ENCODE data around the gene ENOX2.

DNA sequence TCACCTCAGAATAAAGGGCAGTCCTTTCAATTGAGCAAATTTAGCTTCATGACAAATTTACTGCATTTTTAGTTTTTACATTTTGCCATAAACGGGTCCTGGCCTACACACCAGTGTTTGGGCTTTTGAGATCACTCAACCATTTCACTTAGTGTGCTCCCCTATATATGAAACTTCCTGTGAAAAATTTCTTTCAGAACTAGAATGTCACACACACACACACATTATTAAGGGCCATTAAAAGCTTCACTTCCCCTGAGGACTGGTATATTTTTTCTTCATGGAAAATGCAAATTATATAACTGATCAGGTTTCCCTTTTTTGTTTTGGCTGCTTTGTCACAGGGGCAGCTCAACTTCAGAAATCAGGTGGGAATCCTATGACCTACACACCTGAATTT, 206.5 kb downstream of the ENOX2 start:
- TF ChIP-seq, protein P1, sequence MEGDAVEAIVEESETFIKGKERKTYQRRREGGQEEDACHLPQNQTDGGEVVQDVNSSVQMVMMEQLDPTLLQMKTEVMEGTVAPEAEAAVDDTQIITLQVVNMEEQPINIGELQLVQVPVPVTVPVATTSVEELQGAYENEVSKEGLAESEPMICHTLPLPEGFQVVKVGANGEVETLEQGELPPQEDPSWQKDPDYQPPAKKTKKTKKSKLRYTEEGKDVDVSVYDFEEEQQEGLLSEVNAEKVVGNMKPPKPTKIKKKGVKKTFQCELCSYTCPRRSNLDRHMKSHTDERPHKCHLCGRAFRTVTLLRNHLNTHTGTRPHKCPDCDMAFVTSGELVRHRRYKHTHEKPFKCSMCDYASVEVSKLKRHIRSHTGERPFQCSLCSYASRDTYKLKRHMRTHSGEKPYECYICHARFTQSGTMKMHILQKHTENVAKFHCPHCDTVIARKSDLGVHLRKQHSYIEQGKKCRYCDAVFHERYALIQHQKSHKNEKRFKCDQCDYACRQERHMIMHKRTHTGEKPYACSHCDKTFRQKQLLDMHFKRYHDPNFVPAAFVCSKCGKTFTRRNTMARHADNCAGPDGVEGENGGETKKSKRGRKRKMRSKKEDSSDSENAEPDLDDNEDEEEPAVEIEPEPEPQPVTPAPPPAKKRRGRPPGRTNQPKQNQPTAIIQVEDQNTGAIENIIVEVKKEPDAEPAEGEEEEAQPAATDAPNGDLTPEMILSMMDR (IDR thresholded peaks at IDR 0.05) = no peak
- no peak for TF ChIP-seq EZH2 (IDR thresholded peaks at IDR 0.05; ENCODE audit: borderline replicate concordance, insufficient read depth, low read depth, low read length, poor library complexity, severe bottlenecking)
